ENCODE measurements around the gene CAMK2A.

CAMK2A gene

GRCh38 chr5:150218693-150219035, 70.9 kb downstream of the CAMK2A start:
- H3K27me3 Mint-ChIP-seq: peaks cover 1% of the 10 kb centered on the region
- no peaks in the 10 kb centered on the region for H3K36me3 Mint-ChIP-seq
- no peak overlapping the region for H3K4me3 Mint-ChIP-seq
- H3K27ac Mint-ChIP-seq: no peak overlapping the region
- H3K4me1 Mint-ChIP-seq (ENCODE audit: low read depth): no peaks in the 10 kb centered on the region
- no peaks in the 10 kb centered on the region for H3K9me3 Mint-ChIP-seq (ENCODE audit: low read depth)

- H3K27me3 Mint-ChIP-seq: peaks cover 1% of the 10 kb centered on the region
- H3K4me3 Mint-ChIP-seq: no peak overlapping the region
Measured at GRCh38 chr5:150217873-150218692, 71.5 kb downstream of the CAMK2A start.

GRCh38 chr5:150217038-150217437, 72.5 kb downstream of the CAMK2A start:
- H3K9me3 Mint-ChIP-seq (ENCODE audit: low read depth): no peaks in the 10 kb centered on the region
- no peaks in the 10 kb centered on the region for H3K36me3 Mint-ChIP-seq
- H3K4me1 Mint-ChIP-seq (ENCODE audit: low read depth): no peaks in the 10 kb centered on the region
- peaks cover 1% of the 10 kb centered on the region for H3K27me3 Mint-ChIP-seq
- H3K4me3 Mint-ChIP-seq: no peak overlapping the region
- H3K27ac Mint-ChIP-seq: no peak overlapping the region

More at GRCh38 chr5:150217873-150218692, 71.5 kb downstream of the CAMK2A start:
- no peak overlapping the region for H3K27ac Mint-ChIP-seq
- no peaks in the 10 kb centered on the region for H3K4me1 Mint-ChIP-seq (ENCODE audit: low read depth)
- H3K36me3 Mint-ChIP-seq: no peaks in the 10 kb centered on the region
- H3K9me3 Mint-ChIP-seq (ENCODE audit: low read depth): no peaks in the 10 kb centered on the region

- no peak overlapping the region for H3K27ac Mint-ChIP-seq
- peaks cover 1% of the 10 kb centered on the region for H3K27me3 Mint-ChIP-seq
- no peaks in the 10 kb centered on the region for H3K4me1 Mint-ChIP-seq (ENCODE audit: low read depth)
- no peaks in the 10 kb centered on the region for H3K36me3 Mint-ChIP-seq
- H3K4me3 Mint-ChIP-seq: no peak overlapping the region
- no peaks in the 10 kb centered on the region for H3K9me3 Mint-ChIP-seq (ENCODE audit: low read depth)
Measured at GRCh38 chr5:150215979-150216944, 73.3 kb downstream of the CAMK2A start.

DNA sequence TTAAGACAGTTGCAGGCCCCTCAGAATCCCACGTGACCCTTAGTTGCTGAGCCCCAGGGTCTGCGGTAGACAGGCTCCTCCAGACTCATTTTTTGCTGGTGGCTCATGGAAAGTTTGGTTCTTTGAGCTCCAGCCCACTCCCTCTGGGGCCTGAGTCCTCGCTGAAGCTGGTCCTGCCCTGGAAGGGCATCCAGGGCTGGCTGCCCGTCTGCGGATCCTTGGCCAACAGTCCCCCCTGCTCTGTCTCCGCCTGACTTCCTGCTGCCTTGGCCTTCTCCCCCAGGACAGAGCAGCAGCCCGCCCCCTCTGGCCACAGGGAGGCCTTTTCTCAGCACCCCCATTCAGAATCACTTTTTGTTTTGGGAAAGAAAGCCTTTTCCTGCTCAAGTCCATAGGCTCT, 75.3 kb downstream of the CAMK2A start:
- Mint-ChIP-seq H3K27ac (no peak overlapping the region), H3K4me1 (ENCODE audit: low read depth) (peaks cover 10% of the 10 kb centered on the region), H3K4me3 (no peak overlapping the region), H3K36me3 (no peaks in the 10 kb centered on the region), H3K9me3 (ENCODE audit: low read depth) (no peaks in the 10 kb centered on the region), H3K27me3 (peaks cover 1% of the 10 kb centered on the region)

GRCh38 chr5:150213530-150213929, 76.0 kb downstream of the CAMK2A start:
- peaks cover 17% of the 10 kb centered on the region for H3K4me1 Mint-ChIP-seq (ENCODE audit: low read depth)
- no peaks in the 10 kb centered on the region for H3K36me3 Mint-ChIP-seq
- no peaks in the 10 kb centered on the region for H3K9me3 Mint-ChIP-seq (ENCODE audit: low read depth)
- no peak overlapping the region for H3K4me3 Mint-ChIP-seq
- H3K27ac Mint-ChIP-seq: peak overlapping the region; percentile 54
- peaks cover 1% of the 10 kb centered on the region for H3K27me3 Mint-ChIP-seq

DNA sequence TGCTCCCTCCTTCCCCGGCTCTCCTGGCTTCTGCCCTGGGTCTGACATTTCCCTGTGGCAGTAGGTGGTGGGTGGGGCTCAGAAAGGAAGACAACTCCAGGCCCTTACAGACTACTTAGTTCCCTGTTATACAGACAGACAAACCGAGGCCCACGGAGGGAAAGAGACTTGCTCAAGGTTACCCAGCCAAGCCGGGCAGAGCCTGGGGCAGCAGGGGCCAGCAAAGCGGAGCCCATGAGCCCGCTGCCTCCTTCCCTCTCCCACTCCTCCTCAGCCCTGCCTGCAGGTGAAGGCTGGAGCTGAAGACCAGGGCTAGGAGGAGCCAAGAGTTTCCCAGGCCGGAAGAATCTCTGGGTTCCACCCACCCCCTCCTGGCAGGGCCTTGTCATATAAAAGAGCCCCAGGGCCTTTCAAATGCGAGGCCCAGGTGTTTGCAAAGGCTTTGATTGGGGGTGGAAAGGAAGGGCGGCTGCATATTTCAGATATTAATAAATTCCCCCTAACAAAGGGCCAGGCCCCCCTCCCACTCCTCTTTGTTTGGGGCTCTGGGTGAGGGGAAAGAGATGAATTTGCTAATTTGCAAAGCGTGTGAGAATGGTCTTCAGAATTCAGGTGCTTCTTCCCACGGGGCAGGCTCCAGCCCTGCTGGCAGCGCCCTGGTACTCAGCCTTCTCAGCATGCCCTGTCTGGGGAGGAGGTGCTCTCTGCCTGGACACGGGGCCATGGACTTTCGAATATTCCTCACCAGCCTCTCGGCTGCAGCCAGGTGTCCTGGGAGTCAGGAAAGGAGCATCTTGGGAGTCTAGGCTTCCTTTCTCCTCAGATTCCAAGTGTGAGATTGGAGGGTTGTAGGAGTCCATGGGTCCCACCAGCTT, 78.2 kb downstream of the CAMK2A start:
- Mint-ChIP-seq H3K4me3 (no peak overlapping the region), H3K27ac (no peak overlapping the region), H3K36me3 (no peaks in the 10 kb centered on the region), H3K4me1 (ENCODE audit: low read depth) (peaks cover 29% of the 10 kb centered on the region), H3K27me3 (no peaks in the 10 kb centered on the region), H3K9me3 (ENCODE audit: low read depth) (no peaks in the 10 kb centered on the region)

DNA sequence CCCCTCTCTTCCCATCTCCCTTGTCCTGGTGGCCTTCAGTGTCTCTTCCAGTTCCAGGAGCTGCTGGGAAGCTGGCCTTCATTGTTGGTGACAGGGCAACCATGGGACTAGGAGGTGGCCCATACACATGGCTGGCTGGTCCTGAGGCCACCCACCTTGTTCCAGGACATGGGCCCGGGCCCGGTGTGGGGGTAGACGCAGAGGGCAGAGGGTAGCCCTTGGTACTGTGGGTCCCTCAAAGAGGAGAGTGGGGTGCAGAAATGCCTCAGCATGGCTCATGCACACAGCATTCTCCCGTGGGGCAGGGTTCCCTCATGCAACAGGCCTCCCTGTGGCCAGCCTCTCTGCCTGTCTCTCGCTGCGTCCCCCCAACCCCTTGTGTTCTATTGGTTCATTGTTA, 78.9 kb downstream of the CAMK2A start:
- Mint-ChIP-seq H3K9me3 (ENCODE audit: low read depth) (no peaks in the 10 kb centered on the region), H3K4me3 (no peak overlapping the region), H3K36me3 (no peaks in the 10 kb centered on the region), H3K4me1 (ENCODE audit: low read depth) (peaks cover 31% of the 10 kb centered on the region), H3K27ac (no peak overlapping the region), H3K27me3 (no peaks in the 10 kb centered on the region)

GRCh38 chr5:150209099-150209635, 80.4 kb downstream of the CAMK2A start:
- Mint-ChIP-seq H3K27me3 (no peaks in the 10 kb centered on the region), H3K4me3 (peak overlapping the region; percentile 60), H3K4me1 (ENCODE audit: low read depth) (peaks cover 31% of the 10 kb centered on the region), H3K36me3 (no peaks in the 10 kb centered on the region), H3K27ac (no peak overlapping the region), H3K9me3 (ENCODE audit: low read depth) (no peaks in the 10 kb centered on the region)

GRCh38 chr5:150208187-150209098, 81.1 kb downstream of the CAMK2A start:
- H3K9me3 Mint-ChIP-seq (ENCODE audit: low read depth): no peaks in the 10 kb centered on the region
- peaks cover 31% of the 10 kb centered on the region for H3K4me1 Mint-ChIP-seq (ENCODE audit: low read depth)
- H3K36me3 Mint-ChIP-seq: no peaks in the 10 kb centered on the region
- H3K4me3 Mint-ChIP-seq: peak overlapping the region; percentile 60
- H3K27ac Mint-ChIP-seq: no peak overlapping the region
- no peaks in the 10 kb centered on the region for H3K27me3 Mint-ChIP-seq

GRCh38 chr5:150206779-150207115, 82.8 kb downstream of the CAMK2A start:
- H3K36me3 Mint-ChIP-seq: no peaks in the 10 kb centered on the region
- no peak overlapping the region for H3K27ac Mint-ChIP-seq
- H3K4me1 Mint-ChIP-seq (ENCODE audit: low read depth): peaks cover 31% of the 10 kb centered on the region
- H3K4me3 Mint-ChIP-seq: no peak overlapping the region
- no peaks in the 10 kb centered on the region for H3K27me3 Mint-ChIP-seq
- no peaks in the 10 kb centered on the region for H3K9me3 Mint-ChIP-seq (ENCODE audit: low read depth)

- H3K27me3 Mint-ChIP-seq: no peaks in the 10 kb centered on the region
- peaks cover 31% of the 10 kb centered on the region for H3K4me1 Mint-ChIP-seq (ENCODE audit: low read depth)
- no peaks in the 10 kb centered on the region for H3K36me3 Mint-ChIP-seq
- no peaks in the 10 kb centered on the region for H3K9me3 Mint-ChIP-seq (ENCODE audit: low read depth)
- H3K27ac Mint-ChIP-seq: no peak overlapping the region
- H3K4me3 Mint-ChIP-seq: no peak overlapping the region
Measured at GRCh38 chr5:150206098-150206778, 83.3 kb downstream of the CAMK2A start.

DNA sequence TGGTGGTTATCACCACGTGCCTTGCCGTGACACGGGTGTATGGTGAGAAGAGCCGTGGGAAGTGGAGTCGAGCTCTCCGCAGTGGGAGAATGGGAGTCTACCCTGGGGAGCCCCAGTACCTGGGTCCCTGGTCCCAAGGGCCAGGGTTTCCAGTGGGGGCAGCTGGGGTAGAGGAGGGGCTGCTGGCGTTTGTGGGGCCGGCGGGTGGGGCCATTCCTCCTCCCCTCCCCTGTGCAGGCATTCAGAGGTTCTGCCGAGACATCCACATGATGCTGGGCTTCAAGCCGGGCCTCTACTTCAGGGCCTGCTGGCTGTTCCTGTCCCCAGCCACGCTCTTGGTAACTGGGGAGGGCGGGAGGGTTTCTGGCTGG, 85.0 kb downstream of the CAMK2A start:
- Mint-ChIP-seq H3K27me3 (peaks cover 4% of the 10 kb centered on the region), H3K36me3 (no peaks in the 10 kb centered on the region), H3K4me3 (no peak overlapping the region), H3K27ac (no peak overlapping the region), H3K9me3 (ENCODE audit: low read depth) (no peaks in the 10 kb centered on the region), H3K4me1 (ENCODE audit: low read depth) (peaks cover 23% of the 10 kb centered on the region)
